ENCODE results near the gene TBC1D14. TPM values are rescaled to one million over a fixed set of nuclear protein-coding genes. Genes with fewer than 3 reads are reported as not detected.

Gene TBC1D14
- total and polyA plus RNA-seq, 2 of the 8 experiments (the other 6 are each of a cell fraction or from before 2014, with no cell fraction given) = 45.6 to 48.2 TPM

GRCh38 chr4:6916587-6917460 lies 7.2 kb downstream of the TBC1D14 start:
- no peak overlapping the region for H4K91ac ChIP-seq (replicated peaks; ENCODE audit: insufficient read length, low read length)
- H2BK15ac ChIP-seq (ENCODE audit: low read length) = no peak overlapping the region
- H3K4me1 ChIP-seq (replicated peaks in 1 of 4; ENCODE audit: control insufficient read depth in 3 of 4, insufficient read depth in 4 of 4, low read length in 3 of 4) = peaks cover 0 to 22% (median 9%) of the 10 kb centered on the region in 4 experiments; a peak in 5 of 7 replicates
- ChIA-PET POLR2A (ENCODE audit: partially characterized antibody) (interaction anchor here (0.6 to 2.2 kb wide), 6 partner anchors 8 to 146 kb away, joined by 3 to 8 read pairs (median 3); no protein-coding TSS in a partner anchor), CTCF (ENCODE audit: partially characterized antibody) (interaction anchor here (0.6 to 9.7 kb wide), 35 partner anchors 7 to 358 kb away, joined by 3 to 56 read pairs (median 4); no protein-coding TSS in a partner anchor)
- H3K4me3 ChIP-seq (ENCODE audit: extremely low read depth in 1 of 4, insufficient read depth in 2 of 4, low read depth in 3 of 4, low read length in 4 of 4) = no peak overlapping the region
- H2BK5ac ChIP-seq (ENCODE audit: low read depth, low read length) = peak overlapping the region; percentile 85; the same call in 1 of the 2 replicates
- H2BK12ac ChIP-seq (ENCODE audit: low read depth, low read length) = no peak overlapping the region
- no peaks in the 10 kb centered on the region for H3K27me3 ChIP-seq (replicated peaks in 1 of 4; ENCODE audit: control insufficient read depth in 3 of 4, extremely low read depth in 1 of 4, insufficient read depth in 3 of 4, low read length in 3 of 4)
- H3K14ac ChIP-seq (ENCODE audit: insufficient read length) = no peak overlapping the region
- no peak overlapping the region for H2AK5ac ChIP-seq (ENCODE audit: low read depth, low read length)
- no peak overlapping the region for H2BK20ac ChIP-seq (ENCODE audit: low read length)
- H3K27ac ChIP-seq (ENCODE audit: low read depth, low read length) = no peak overlapping the region
- DNase-seq (ENCODE audit: low read depth in 1 of 2, low spot score in 2 of 2) = no peak
- no peak overlapping the region for H4K8ac ChIP-seq (ENCODE audit: extremely low read depth, insufficient read depth, low read length)
- no peak overlapping the region for H2AFZ ChIP-seq (ENCODE audit: low read length)
- H4K20me1 ChIP-seq (replicated peaks in 1 of 2; ENCODE audit: control insufficient read depth in 1 of 2, insufficient read depth in 2 of 2, low read length in 2 of 2) = peaks cover 6 to 24% of the 10 kb centered on the region in 2 experiments
- H4K5ac ChIP-seq (ENCODE audit: insufficient read length, low read depth, low read length) = no peak overlapping the region
- H3K9me3 ChIP-seq (ENCODE audit: insufficient read depth in 2 of 2, low read depth in 1 of 2, low read length in 1 of 2) = no peaks in the 10 kb centered on the region
- H3K36me3 ChIP-seq (ENCODE audit: control insufficient read depth in 2 of 4, insufficient read depth in 4 of 4, low read length in 3 of 4) = no peaks in the 10 kb centered on the region
- H3K79me1 ChIP-seq (ENCODE audit: low read depth, low read length) = peaks cover 15% of the 10 kb centered on the region
- no peak overlapping the region for H3K4ac ChIP-seq (replicated peaks; ENCODE audit: insufficient read length, low read depth, low read length)
- no peak overlapping the region for H3K4me2 ChIP-seq (ENCODE audit: insufficient read depth in 1 of 2, low read depth in 2 of 2, low read length in 2 of 2)
- peaks cover 0 to 61% of the 10 kb centered on the region in 2 experiments; a peak in 2 of 4 replicates for H3K79me2 ChIP-seq (ENCODE audit: control insufficient read depth in 1 of 2, insufficient read depth in 2 of 2, low read length in 2 of 2)
- H3K56ac ChIP-seq (replicated peaks; ENCODE audit: insufficient read length, low read depth, low read length) = no peak overlapping the region
- H3K9ac ChIP-seq (replicated peaks in 1 of 4; ENCODE audit: extremely low read depth in 1 of 4, low read depth in 3 of 4, low read length in 3 of 4) = no peak overlapping the region
- WGBS, 2 experiments (ENCODE audit: extremely low coverage in 1 of 2, insufficient coverage in 1 of 2, insufficient read length in 1 of 2, insufficient replicate concordance in 2 of 2, low coverage in 1 of 2, low lambda C conversion rate in 2 of 2, missing lambda C conversion rate in 1 of 2) = 81% methylated on average over 15 of the region's 15 CpGs; no CpG with 5 or more reads in 1 of the 2 experiments
- H3K23me2 ChIP-seq (ENCODE audit: low read depth, low read length) = no peaks in the 10 kb centered on the region
- no peak overlapping the region for H2BK120ac ChIP-seq (replicated peaks; ENCODE audit: low read depth, low read length)
- TF ChIP-seq SP1 (IDR thresholded peaks at IDR 0.05; ENCODE audit: low read depth, low read length) (no peak), JUND (IDR thresholded peaks at IDR 0.05; ENCODE audit: low read length) (peak; percentile 61; the same call in 1 of the 2 replicates)
- H3K18ac ChIP-seq (ENCODE audit: extremely low read depth, low read length) = no peak overlapping the region
- H3K23ac ChIP-seq (ENCODE audit: insufficient read length) = no peak overlapping the region
- FAIRE-seq = no peak
